ENCODE measurements around the gene URI1. TPM values are rescaled to one million over a fixed set of nuclear protein-coding genes. Genes with fewer than 3 reads are reported as not detected.

Gene URI1
- total RNA-seq, 1 donor from 2014 or later, result 42.0 TPM

- Mint-ChIP-seq H3K4me1 (ENCODE audit: low read depth) (no peaks in the 10 kb centered on the region), H3K36me3 (ENCODE audit: low read depth) (no peaks in the 10 kb centered on the region), H3K27me3 (ENCODE audit: low read depth) (peaks cover 13% of the 10 kb centered on the region), H3K27ac (ENCODE audit: unreplicated experiment) (no peak overlapping the region), H3K9me3 (ENCODE audit: low read depth) (no peaks in the 10 kb centered on the region), H3K4me3 (ENCODE audit: unreplicated experiment) (no peak overlapping the region)
- DNase-seq (ENCODE audit: low spot score), result no peak
- no peak for TF ChIP-seq CTCF (IDR thresholded peaks at IDR 0.05)
These were observed 19.1 kb upstream of the URI1 start for GRCh38 chr19:29922972-29923371.

GRCh38 chr19:29923653-29924052 is 18.4 kb upstream of the URI1 start:
- H3K4me1 Mint-ChIP-seq (ENCODE audit: low read depth), result no peaks in the 10 kb centered on the region
- no peak overlapping the region for H3K4me3 Mint-ChIP-seq (ENCODE audit: unreplicated experiment)
- TF ChIP-seq CTCF (IDR thresholded peaks at IDR 0.05), result peak; percentile 8
- H3K36me3 Mint-ChIP-seq (ENCODE audit: low read depth), result no peaks in the 10 kb centered on the region
- H3K9me3 Mint-ChIP-seq (ENCODE audit: low read depth), result no peaks in the 10 kb centered on the region
- H3K27me3 Mint-ChIP-seq (ENCODE audit: low read depth), result peaks cover 15% of the 10 kb centered on the region
- DNase-seq (ENCODE audit: low spot score), result no peak
- no peak overlapping the region for H3K27ac Mint-ChIP-seq (ENCODE audit: unreplicated experiment)

- Mint-ChIP-seq H3K4me3 (ENCODE audit: unreplicated experiment) (no peak overlapping the region), H3K36me3 (ENCODE audit: low read depth) (no peaks in the 10 kb centered on the region), H3K9me3 (ENCODE audit: low read depth) (no peaks in the 10 kb centered on the region), H3K27ac (ENCODE audit: unreplicated experiment) (no peak overlapping the region), H3K4me1 (ENCODE audit: low read depth) (no peaks in the 10 kb centered on the region), H3K27me3 (ENCODE audit: low read depth) (peaks cover 18% of the 10 kb centered on the region)
- DNase-seq (ENCODE audit: low spot score), result no peak
- no peak for TF ChIP-seq CTCF (IDR thresholded peaks at IDR 0.05)
These were observed 16.0 kb upstream of the URI1 start for GRCh38 chr19:29926031-29926430.

GRCh38 chr19:29926801-29927200 is 15.2 kb upstream of the URI1 start:
- H3K27me3 Mint-ChIP-seq (ENCODE audit: low read depth), result peaks cover 22% of the 10 kb centered on the region
- H3K9me3 Mint-ChIP-seq (ENCODE audit: low read depth), result no peaks in the 10 kb centered on the region
- no peak for TF ChIP-seq CTCF (IDR thresholded peaks at IDR 0.05)
- no peak for DNase-seq (ENCODE audit: low spot score)
- no peak overlapping the region for H3K27ac Mint-ChIP-seq (ENCODE audit: unreplicated experiment)
- no peaks in the 10 kb centered on the region for H3K4me1 Mint-ChIP-seq (ENCODE audit: low read depth)
- no peaks in the 10 kb centered on the region for H3K36me3 Mint-ChIP-seq (ENCODE audit: low read depth)
- H3K4me3 Mint-ChIP-seq (ENCODE audit: unreplicated experiment), result no peak overlapping the region

- peaks cover 3% of the 10 kb centered on the region for H3K9me3 Mint-ChIP-seq (ENCODE audit: low read depth)
- peaks cover 18% of the 10 kb centered on the region for H3K27me3 Mint-ChIP-seq (ENCODE audit: low read depth)
- DNase-seq (ENCODE audit: low spot score), result no peak
- no peak overlapping the region for H3K27ac Mint-ChIP-seq (ENCODE audit: unreplicated experiment)
- no peak for TF ChIP-seq CTCF (IDR thresholded peaks at IDR 0.05)
- H3K4me3 Mint-ChIP-seq (ENCODE audit: unreplicated experiment), result no peak overlapping the region
- no peaks in the 10 kb centered on the region for H3K4me1 Mint-ChIP-seq (ENCODE audit: low read depth)
- no peaks in the 10 kb centered on the region for H3K36me3 Mint-ChIP-seq (ENCODE audit: low read depth)
These were observed 14.0 kb upstream of the URI1 start for GRCh38 chr19:29927944-29928625.

All from chondrocyte (in vitro differentiated cells).